CD4-positive, alpha-beta T cell treated with Interleukin-15 for 1 hour (primary cell): ENCODE results near the gene GRIN2A.

ENCODE experiments used
- DNase-seq: peaks from one replicate; pipeline ENCODE4 v3.0.0-alpha.2; 2020

GRIN2A gene

DNA sequence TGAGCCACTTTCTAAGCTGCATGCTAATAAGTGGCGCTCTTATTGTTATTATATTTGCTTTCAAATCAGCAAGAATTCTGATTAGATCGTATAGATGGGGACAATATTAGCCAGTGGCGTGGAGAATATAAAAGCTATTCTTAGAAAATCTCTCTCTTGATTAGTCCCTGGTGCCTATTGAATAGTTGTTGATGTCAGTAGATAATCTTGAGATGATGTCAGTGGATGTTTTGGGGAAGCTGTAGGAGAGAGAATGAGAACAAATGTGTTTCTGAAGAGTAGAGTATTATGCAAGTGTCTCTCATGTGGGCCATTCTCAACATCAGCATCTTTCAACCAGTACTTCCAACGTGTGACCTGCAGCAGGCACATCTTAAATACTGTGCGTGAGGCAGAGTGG is 445.7 kb downstream of the GRIN2A start:
- no peak for DNase-seq

DNA sequence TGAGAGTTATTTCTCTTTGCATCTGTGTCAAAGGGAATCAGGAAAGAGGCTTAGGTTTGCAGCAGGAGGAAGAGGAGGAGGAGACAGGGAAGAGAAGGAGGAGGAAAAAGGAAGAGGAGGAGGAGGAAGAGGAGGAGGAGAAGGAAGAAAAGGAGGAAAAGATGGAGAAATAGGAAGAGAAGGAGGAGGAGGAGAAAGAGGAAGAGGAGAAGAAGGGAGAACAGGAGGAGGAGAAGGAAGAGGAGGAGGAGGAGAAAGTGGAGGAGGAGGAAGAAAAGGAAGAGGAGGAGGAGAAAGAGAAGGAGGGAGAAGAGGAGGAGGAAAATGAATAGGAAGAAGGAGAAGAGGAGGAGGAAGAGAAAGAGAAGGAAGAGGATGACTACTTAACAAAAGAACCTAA is 459.1 kb downstream of the GRIN2A start:
- no peak for DNase-seq

DNA sequence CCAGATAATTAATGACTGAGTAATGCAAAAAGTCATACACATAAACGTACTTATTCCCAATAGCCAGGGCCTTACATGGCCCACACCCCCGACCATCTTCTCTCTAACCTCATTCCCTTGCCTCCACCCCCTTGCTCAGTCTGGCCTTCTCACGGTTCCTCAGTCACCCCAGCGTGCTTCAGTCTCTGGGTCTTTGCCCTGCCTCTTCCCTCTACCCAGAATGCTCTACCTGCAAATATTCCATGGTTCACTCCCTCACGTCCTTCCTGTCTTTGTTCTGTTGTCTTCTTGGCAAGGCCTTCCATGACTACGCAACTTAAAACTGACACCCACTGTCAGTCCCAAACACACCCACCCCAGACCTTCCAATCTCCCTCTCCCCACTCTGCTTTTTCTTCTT is 468.3 kb downstream of the GRIN2A start:
- DNase-seq = no peak

DNA sequence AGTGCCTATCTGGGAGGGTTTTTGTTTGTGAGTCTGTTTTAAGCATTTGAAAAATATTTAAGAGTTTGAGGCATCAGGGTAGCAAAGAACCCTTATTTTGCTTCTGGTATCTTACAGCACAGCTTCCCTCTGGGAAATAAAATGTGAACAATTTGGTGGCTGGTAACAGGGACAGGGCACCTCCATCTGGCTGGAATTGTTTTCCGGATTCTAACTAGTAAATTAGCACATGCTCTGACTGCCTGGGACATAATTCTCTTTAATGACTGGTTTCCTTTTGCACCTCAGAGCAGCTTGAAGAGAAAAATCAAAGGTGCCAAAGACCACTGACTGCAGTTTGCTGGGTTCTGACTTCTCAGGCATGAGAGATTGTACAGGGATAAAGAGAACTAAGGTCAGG is 469.1 kb downstream of the GRIN2A start:
- no peak for DNase-seq

DNA sequence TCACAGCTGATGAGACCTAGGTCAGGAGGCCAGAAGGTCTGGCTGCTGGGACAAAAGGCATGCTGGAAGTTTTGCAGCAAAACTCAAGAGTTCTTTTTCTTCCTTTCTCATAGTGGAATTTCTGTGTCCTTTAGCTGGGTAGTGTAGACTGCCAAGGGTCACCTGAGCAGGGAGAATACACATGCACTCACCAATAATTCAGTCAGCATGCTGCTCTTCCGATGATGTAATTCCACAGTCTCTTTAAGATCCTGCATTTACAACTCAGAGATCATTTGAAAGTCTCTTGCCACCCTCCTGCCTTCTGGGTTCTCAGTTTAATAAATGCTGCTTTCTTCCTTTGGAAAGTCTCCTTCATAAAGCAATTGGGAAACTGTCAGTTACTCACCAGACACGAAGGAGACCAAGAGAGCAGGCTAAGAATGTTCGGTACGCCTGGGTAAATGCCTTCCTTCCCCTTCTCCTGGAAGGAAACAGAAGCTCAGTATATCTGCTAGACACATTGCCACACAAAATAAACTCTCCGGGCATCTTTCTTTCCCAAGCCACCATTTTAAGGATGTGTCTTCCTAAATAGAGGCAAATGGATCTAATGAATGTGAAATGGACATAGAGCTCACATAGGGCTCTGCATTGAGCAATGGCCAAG is 473.1 kb downstream of the GRIN2A start:
- DNase-seq = no peak

DNA sequence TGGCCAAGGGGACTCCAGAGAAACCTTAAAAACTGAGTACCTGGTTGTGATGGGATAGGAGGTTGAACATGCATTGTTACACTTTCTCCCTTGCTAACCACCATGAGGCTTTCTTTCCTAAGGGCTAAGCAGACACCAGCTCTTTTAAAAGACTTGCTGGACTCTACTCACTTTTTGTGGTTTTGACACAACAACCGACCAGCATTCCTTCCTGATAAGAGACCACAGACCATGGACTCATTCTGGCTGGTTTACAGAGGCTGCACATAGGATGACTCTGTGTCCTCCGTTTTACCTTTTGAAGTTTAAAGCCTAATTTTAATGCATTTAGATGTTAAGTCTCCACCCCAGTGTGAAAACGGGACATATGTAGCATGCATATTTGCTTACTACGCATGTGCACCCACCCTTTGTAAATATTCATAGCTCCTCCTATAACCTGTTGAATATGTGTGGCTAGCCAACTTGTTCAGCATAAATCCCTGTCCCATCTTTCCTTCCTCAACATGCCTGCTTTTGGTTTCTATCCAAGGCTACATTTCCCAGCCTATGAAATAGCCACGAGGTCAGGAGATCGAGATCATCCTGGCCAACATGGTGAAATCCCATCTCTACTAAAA is 475.9 kb downstream of the GRIN2A start:
- no peak for DNase-seq

DNA sequence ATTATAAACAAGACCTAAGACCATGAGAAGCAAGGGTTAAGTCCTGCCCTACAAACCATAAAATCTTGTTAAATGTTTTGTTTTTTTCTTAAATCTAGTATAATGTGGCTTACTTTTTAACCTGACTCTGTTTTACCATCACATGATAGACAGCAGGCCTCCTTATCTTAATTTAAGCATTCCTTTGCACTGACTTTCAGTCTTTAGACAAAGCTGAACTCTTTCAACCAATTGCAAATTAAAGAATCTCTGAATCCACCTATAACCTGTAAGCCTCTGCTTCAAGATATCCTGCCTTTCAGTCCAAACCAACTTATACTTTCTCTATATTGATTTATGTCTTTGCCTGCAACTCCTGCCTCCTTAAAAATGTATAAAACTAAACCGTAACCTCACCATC is 478.5 kb downstream of the GRIN2A start:
- DNase-seq = no peak
